ENCODE results near the gene DNAH14.

DNA sequence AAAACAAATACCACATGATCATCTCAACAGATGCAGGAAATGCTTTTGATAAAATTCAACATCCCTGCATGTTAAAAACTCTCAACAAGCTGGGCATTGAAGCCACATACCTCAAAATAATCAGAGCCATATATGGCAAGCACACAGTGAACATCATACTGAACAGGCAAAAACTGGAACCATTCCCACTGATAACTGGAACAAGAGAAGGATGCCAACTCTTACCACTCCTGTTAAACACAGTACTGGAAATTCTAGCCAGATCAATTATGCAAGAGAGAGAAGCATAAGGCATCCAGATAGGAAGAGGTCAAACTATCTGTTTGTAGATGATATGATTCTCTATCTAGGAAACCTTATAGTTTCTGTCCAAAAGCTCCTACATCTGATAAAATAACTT lies 91.6 kb downstream of the DNAH14 start:
- TF ChIP-seq CTCF (IDR thresholded peaks at IDR 0.05) (no peak), ZFX (IDR thresholded peaks at IDR 0.05; ENCODE audit: borderline replicate concordance) (no peak)

All from 22Rv1 (cell line).